ENCODE data around the gene PLEKHG7.

Gene PLEKHG7

GRCh38 chr12:92657770-92658169, 45.0 kb upstream of the PLEKHG7 start:
- H4K20me1 ChIP-seq (ENCODE audit: insufficient read depth, low read length) = no peaks in the 10 kb centered on the region
- no peaks in the 10 kb centered on the region for H3K9me3 ChIP-seq (ENCODE audit: insufficient read depth, low read length)
- no peaks in the 10 kb centered on the region for H3K4me1 ChIP-seq (ENCODE audit: low read length)
- H3K27me3 ChIP-seq (ENCODE audit: low read depth, low read length) = no peaks in the 10 kb centered on the region
- H3K4me3 ChIP-seq (ENCODE audit: low read length) = no peak overlapping the region
- H3K36me3 ChIP-seq (replicated peaks; ENCODE audit: low read depth, low read length) = no peaks in the 10 kb centered on the region
- H2AFZ ChIP-seq (ENCODE audit: low read depth, low read length) = no peak overlapping the region
- TF ChIP-seq CTCF (IDR thresholded peaks at IDR 0.05; ENCODE audit: low read depth, low read length) (no peak), EZH2phosphoT487 (IDR thresholded peaks at IDR 0.05; ENCODE audit: low read depth) (no peak)
- no peak overlapping the region for H3K9ac ChIP-seq (ENCODE audit: low read length)
- H3K79me2 ChIP-seq (ENCODE audit: low read length) = no peaks in the 10 kb centered on the region
- no peak overlapping the region for H3K27ac ChIP-seq (ENCODE audit: low read length)
- H3K4me2 ChIP-seq (ENCODE audit: low read length) = no peak overlapping the region

- Histone ChIP-seq H3K4me1 (ENCODE audit: low read length) (no peaks in the 10 kb centered on the region), H3K9me3 (ENCODE audit: insufficient read depth, low read length) (no peaks in the 10 kb centered on the region), H3K27me3 (ENCODE audit: low read depth, low read length) (no peaks in the 10 kb centered on the region), H3K27ac (ENCODE audit: low read length) (no peak overlapping the region), H3K4me2 (ENCODE audit: low read length) (no peak overlapping the region), H3K79me2 (ENCODE audit: low read length) (no peaks in the 10 kb centered on the region), H3K9ac (ENCODE audit: low read length) (no peak overlapping the region), H3K36me3 (replicated peaks; ENCODE audit: low read depth, low read length) (no peaks in the 10 kb centered on the region), H4K20me1 (ENCODE audit: insufficient read depth, low read length) (no peaks in the 10 kb centered on the region), H2AFZ (ENCODE audit: low read depth, low read length) (no peak overlapping the region), H3K4me3 (ENCODE audit: low read length) (no peak overlapping the region)
- TF ChIP-seq EZH2phosphoT487 (IDR thresholded peaks at IDR 0.05; ENCODE audit: low read depth) (no peak), CTCF (IDR thresholded peaks at IDR 0.05; ENCODE audit: low read depth, low read length) (no peak)
Observed at GRCh38 chr12:92658611-92659010, 44.2 kb upstream of the PLEKHG7 start.

- Histone ChIP-seq H3K27me3 (ENCODE audit: low read depth, low read length) (no peaks in the 10 kb centered on the region), H3K9ac (ENCODE audit: low read length) (no peak overlapping the region), H4K20me1 (ENCODE audit: insufficient read depth, low read length) (no peaks in the 10 kb centered on the region), H3K4me1 (ENCODE audit: low read length) (no peaks in the 10 kb centered on the region), H3K9me3 (ENCODE audit: insufficient read depth, low read length) (no peaks in the 10 kb centered on the region), H2AFZ (ENCODE audit: low read depth, low read length) (no peak overlapping the region), H3K4me2 (ENCODE audit: low read length) (no peak overlapping the region), H3K4me3 (ENCODE audit: low read length) (no peak overlapping the region), H3K27ac (ENCODE audit: low read length) (no peak overlapping the region), H3K36me3 (replicated peaks; ENCODE audit: low read depth, low read length) (no peaks in the 10 kb centered on the region), H3K79me2 (ENCODE audit: low read length) (no peaks in the 10 kb centered on the region)
- no peak for TF ChIP-seq CTCF (IDR thresholded peaks at IDR 0.05; ENCODE audit: low read depth, low read length)
- no peak for TF ChIP-seq EZH2phosphoT487 (IDR thresholded peaks at IDR 0.05; ENCODE audit: low read depth)
Observed at GRCh38 chr12:92661269-92661668, 41.5 kb upstream of the PLEKHG7 start.

- no peak overlapping the region for H2AFZ ChIP-seq (ENCODE audit: low read depth, low read length)
Observed at GRCh38 chr12:92665496-92665895, 37.3 kb upstream of the PLEKHG7 start.

More at GRCh38 chr12:92665496-92665895, 37.3 kb upstream of the PLEKHG7 start:
- Histone ChIP-seq H3K36me3 (replicated peaks; ENCODE audit: low read depth, low read length) (no peaks in the 10 kb centered on the region), H3K4me2 (ENCODE audit: low read length) (no peak overlapping the region), H4K20me1 (ENCODE audit: insufficient read depth, low read length) (no peaks in the 10 kb centered on the region), H3K27me3 (ENCODE audit: low read depth, low read length) (no peaks in the 10 kb centered on the region), H3K9me3 (ENCODE audit: insufficient read depth, low read length) (no peaks in the 10 kb centered on the region), H3K9ac (ENCODE audit: low read length) (no peak overlapping the region), H3K4me1 (ENCODE audit: low read length) (no peaks in the 10 kb centered on the region), H3K79me2 (ENCODE audit: low read length) (no peaks in the 10 kb centered on the region), H3K4me3 (ENCODE audit: low read length) (no peak overlapping the region), H3K27ac (ENCODE audit: low read length) (no peak overlapping the region)
- TF ChIP-seq CTCF (IDR thresholded peaks at IDR 0.05; ENCODE audit: low read depth, low read length) (no peak), EZH2phosphoT487 (IDR thresholded peaks at IDR 0.05; ENCODE audit: low read depth) (no peak)
